Subcutaneous adipose tissue (tissue), 4 donors: ENCODE measurements around the gene PCSK6. TPM values are rescaled to one million over a fixed set of nuclear protein-coding genes. Genes with fewer than 3 reads are reported as not detected.

Experiments used
- total RNA-seq, 4 donors: library from RNA; depleted of rRNA; stranded (reverse); fragments of >200 nt; gene quantifications; one replicate each; pipeline ENCODE4 v1.1.0, GENCODE V29; 2016
- TF ChIP-seq, protein P1 (sequence below): fragments of 450-650 bp; IDR thresholded peaks from one replicate; pipeline ENCODE4 v1.5.1; 2016; ENCODE audit warnings: low read depth, mild to moderate bottlenecking, control low read depth, antibody characterized with exemption, moderate library complexity

PCSK6 gene
- total RNA-seq, 4 donors from 2014 or later, result 4.4 to 8.7 (median 5.9) TPM

DNA sequence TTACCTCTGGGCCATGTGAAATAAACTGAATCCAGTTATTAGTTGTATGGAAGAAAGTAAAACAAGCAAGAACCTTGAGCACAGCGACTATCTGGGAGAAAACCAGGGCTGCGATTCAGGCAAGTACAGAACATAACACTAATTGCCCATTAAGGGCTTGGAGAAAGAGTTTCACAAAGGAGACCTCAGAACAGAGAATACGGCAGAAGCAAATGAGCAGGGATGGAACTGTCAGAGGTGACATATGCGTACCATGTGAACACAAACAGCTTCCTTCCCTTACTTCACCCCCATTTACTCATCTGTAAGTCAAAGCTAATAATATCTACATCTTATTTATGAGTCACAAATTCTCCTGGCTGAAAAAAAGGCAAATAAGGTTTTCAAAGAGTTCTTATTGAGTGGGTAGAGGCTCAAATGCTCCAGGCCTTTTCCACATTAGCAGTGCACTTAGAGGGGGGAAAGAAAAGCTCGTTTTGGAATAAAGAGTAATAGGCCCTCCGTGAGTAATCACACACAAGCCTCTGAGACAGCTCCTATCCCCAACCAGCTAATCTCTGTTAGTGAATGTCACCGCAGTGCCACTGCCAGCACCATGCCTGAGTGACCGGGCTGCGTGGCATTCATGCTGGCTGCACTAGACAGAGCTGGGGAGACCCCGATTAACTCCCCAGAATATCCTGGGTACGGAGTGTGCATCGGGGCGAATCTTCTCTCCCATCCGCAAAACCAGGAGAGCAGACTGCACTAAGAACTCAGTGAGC lies 2.6 kb downstream of the PCSK6 start:
- TF ChIP-seq, protein P1, sequence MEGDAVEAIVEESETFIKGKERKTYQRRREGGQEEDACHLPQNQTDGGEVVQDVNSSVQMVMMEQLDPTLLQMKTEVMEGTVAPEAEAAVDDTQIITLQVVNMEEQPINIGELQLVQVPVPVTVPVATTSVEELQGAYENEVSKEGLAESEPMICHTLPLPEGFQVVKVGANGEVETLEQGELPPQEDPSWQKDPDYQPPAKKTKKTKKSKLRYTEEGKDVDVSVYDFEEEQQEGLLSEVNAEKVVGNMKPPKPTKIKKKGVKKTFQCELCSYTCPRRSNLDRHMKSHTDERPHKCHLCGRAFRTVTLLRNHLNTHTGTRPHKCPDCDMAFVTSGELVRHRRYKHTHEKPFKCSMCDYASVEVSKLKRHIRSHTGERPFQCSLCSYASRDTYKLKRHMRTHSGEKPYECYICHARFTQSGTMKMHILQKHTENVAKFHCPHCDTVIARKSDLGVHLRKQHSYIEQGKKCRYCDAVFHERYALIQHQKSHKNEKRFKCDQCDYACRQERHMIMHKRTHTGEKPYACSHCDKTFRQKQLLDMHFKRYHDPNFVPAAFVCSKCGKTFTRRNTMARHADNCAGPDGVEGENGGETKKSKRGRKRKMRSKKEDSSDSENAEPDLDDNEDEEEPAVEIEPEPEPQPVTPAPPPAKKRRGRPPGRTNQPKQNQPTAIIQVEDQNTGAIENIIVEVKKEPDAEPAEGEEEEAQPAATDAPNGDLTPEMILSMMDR, result no peak

GRCh38 chr15:101483462-101483861 lies 6.0 kb downstream of the PCSK6 start:
- TF ChIP-seq, protein P1, result no peak

DNA sequence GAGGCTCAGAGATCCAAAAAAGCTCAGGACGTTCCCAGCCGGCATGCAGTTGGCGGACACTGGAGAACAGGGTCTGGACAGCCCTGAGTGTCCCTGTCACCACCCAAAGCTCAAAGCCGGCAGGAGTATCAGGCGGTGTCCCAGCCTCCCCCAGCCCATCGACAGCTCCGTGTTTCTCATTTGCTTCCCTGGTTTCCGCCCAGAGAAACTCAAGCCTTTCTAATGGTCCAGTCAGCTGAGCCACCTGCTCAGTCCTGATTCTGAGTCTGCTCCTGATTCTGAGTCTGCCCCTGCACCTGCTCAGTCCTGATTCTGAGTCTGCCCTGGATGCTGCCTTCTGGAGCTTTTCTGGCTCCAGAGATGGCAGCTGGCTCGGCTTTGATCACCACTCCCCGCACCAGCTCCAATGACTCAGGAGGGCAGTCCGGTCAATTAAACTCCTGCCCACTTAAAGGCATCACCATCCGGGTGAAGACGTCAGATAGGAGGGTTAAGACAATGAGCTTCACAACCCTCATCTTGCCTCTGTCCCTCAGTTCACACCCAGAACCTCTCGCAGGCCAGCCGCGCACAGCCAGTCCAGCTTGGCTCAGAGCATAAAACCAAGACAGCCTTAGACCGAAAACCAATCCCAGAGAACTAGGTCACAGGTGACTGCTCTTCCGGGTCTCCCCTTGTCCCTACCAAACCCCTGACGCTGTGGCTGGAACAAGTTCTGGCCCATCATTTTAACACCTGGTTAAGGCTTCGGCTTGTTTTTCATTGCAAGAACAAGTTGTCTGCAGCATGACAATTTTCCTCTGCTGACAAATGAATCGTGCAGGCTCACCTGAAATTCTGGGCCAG lies 6.8 kb downstream of the PCSK6 start:
- TF ChIP-seq, protein P1, result no peak

DNA sequence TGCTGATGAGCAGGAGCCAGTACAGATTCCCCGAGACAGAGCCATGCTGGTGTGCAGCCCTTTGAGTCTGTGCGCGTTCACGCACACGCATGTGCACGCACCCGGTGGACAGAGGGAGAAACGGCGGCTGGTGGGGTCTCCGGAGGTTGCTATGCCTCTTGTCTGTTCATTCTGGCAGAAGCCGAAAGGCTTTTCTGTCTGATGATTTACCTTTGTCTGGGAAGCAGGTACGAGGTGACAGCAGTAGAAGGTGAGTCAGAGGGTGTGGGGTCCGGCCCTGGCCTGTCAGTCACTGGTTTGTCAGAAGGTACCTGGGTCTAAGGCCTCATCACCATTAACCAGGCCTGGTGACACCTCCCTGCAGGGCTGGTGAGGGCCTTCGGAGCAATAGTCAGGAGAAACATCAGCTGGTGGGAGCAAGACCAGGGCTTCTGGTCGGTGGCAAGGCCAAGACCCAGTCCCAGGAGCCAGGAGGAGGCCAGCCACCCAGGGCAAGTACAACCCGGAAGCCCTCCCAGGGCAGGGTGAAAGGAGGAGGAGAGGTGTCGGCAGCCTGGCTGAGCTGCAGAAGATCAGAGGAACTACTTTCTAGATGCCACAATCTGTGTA lies 7.5 kb downstream of the PCSK6 start:
- TF ChIP-seq, protein P1, result no peak

DNA sequence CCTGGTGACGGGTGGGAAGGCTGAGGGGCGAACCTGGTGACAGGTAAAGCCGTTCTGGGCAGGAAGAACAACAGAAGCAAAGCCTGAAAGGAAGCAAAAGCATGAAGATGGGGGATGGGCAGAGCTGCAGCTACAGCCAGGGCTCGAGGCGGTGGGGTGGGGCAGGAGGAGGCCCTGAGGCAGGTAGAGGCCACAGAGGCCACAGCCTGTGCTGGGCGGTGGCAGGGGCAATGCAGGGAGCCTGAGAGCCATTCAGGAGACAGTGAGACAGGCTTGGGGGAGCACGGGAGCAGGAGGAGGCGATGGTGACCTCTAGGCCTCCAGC lies 8.2 kb downstream of the PCSK6 start:
- TF ChIP-seq, protein P1, result no peak

GRCh38 chr15:101480613-101481380 lies 8.7 kb downstream of the PCSK6 start:
- TF ChIP-seq, protein P1, result no peak
